ENCODE measurements around the gene LYPD6. TPM values are rescaled to one million over a fixed set of nuclear protein-coding genes. Genes with fewer than 3 reads are reported as not detected.

The LYPD6 gene
- total and polyA plus RNA-seq, 2 donors (not counting 3 experiments of a cell fraction or from before 2014, with no cell fraction given), result 3.0 to 4.0 TPM

DNA sequence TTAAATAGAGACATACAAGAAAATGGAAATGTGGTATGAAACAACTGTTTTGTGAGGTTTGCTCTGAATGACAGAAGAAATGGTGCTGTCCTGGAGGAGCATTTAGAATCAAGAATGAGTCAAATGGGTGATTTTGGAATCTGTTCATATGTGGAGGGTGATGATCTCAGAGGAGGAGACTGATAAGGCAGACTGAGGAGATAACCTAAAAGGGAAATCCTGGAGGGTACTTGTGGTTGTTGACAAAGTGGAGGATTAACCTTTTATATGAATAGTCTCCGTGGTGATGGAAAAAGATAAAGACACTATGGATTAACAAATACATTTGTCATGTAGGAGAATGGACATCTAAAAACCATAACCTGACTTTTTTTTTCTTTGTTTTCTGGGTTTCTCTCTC, 183.1 kb downstream of the LYPD6 start:
- Histone ChIP-seq H3K27me3 (ENCODE audit: control insufficient read depth in 2 of 2, insufficient read depth in 2 of 2, low read length in 2 of 2) (no peaks in the 10 kb centered on the region), H3K4me1 (ENCODE audit: control insufficient read depth, extremely low read depth, insufficient read depth, low read length) (no peaks in the 10 kb centered on the region), H2AFZ (ENCODE audit: low read depth, low read length) (no peak overlapping the region), H3K4me2 (ENCODE audit: insufficient read depth, low read length) (no peak overlapping the region), H3K9me3 (replicated peaks; ENCODE audit: control insufficient read depth, insufficient read depth, low read length) (no peaks in the 10 kb centered on the region), H3K36me3 (ENCODE audit: control insufficient read depth in 2 of 2, extremely low read depth in 1 of 2, insufficient read depth in 2 of 2, low read length in 2 of 2) (no peaks in the 10 kb centered on the region), H3K9me1 (replicated peaks; ENCODE audit: control insufficient read depth, extremely low read depth, insufficient read depth, low read length) (no peaks in the 10 kb centered on the region), H3K4me3 (replicated peaks in 1 of 3; ENCODE audit: insufficient read depth in 1 of 3, low read depth in 1 of 3, low read length in 3 of 3) (no peak overlapping the region), H3K79me2 (ENCODE audit: control insufficient read depth, insufficient read depth, low read length) (no peaks in the 10 kb centered on the region), H4K20me1 (replicated peaks; ENCODE audit: control insufficient read depth, extremely low read depth, insufficient read depth, low read length) (no peaks in the 10 kb centered on the region), H3K9ac (replicated peaks; ENCODE audit: extremely low read depth, insufficient read depth, low read length) (no peak overlapping the region), H3K27ac (ENCODE audit: insufficient read depth, low read depth, low read length) (no peak overlapping the region)
- dilution Hi-C loops (cut with MboI; ENCODE audit: extremely low pct_ligation_motif_present, low sequenced_read_pairs), result no loop called here
- no TSS peak for BruUV-seq (replicated peaks)
- FAIRE-seq (no peak), DNase-seq (ENCODE audit: low read depth, low spot score) (no peak)
- TF ChIP-seq EZH2 (IDR thresholded peaks at IDR 0.05; ENCODE audit: borderline replicate concordance, low read depth, low read length, severe bottlenecking), result no peak
- TF ChIP-seq, protein P1, sequence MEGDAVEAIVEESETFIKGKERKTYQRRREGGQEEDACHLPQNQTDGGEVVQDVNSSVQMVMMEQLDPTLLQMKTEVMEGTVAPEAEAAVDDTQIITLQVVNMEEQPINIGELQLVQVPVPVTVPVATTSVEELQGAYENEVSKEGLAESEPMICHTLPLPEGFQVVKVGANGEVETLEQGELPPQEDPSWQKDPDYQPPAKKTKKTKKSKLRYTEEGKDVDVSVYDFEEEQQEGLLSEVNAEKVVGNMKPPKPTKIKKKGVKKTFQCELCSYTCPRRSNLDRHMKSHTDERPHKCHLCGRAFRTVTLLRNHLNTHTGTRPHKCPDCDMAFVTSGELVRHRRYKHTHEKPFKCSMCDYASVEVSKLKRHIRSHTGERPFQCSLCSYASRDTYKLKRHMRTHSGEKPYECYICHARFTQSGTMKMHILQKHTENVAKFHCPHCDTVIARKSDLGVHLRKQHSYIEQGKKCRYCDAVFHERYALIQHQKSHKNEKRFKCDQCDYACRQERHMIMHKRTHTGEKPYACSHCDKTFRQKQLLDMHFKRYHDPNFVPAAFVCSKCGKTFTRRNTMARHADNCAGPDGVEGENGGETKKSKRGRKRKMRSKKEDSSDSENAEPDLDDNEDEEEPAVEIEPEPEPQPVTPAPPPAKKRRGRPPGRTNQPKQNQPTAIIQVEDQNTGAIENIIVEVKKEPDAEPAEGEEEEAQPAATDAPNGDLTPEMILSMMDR (IDR thresholded peaks at IDR 0.05; ENCODE audit: extremely low read depth in 1 of 2, insufficient read depth in 1 of 2, low read depth in 1 of 2, low read length in 2 of 2), result no peak
- intact Hi-C loops (cut with micrococcal nuclease), result no loop called here
- ChIA-PET CTCF (no interaction called here), POLR2A (no interaction called here)

All from endothelial cell of umbilical vein (primary cell).